HG03064 (cell line): ENCODE data around the gene TMEM176A.

ENCODE experiments used
- ATAC-seq: cut with Tn5 transposase; IDR thresholded peaks from one replicate; pipeline ENCODE4 v1.9.1; 2021; ENCODE audit warnings: low read depth; ENCODE audit not compliant: unreplicated experiment

The TMEM176A gene

DNA sequence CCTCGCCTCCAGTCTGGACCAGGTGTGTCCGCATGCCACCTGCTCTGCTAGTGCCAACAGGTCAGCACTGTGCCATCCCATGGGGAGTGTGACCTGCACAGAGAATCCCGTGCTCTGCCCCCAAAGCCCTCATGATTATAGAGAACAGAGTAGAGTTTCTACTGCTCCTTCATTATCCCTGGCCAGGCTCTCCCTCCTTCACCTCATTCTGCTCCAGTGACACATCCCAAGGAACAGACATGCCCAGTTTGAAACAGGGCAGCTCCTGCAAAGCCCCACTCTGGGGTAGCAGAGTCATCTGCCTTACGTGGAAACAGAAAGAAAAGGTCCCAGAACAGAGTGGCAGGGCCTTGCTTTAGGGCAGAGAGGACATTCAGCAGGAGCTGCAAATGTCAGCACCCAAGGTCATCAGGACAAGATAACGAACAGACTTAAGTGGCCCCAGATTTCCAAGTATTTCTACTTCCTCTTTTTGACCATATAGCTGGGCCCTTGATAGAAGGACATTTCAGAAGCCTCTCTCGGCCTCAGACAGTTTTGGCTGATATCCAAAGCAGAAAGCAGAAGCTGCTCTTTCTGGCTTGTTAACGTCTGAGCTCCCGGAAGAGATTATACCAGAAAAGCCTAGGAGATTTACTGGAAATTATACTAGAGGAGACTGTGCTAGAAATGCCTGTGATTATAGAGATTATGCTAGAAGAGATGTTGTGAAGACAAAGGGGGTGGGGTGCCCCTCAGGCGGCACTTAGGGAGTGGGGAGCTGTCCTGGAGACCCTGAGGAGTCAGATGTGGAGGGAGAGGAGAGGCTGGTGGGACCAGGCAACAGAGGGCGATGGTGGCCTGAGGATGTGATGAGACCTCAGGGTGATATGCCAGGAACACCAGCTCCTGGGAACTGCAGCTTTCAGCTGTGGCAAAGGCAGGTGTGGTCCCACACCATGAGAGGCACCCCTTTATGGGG is 13.0 kb upstream of the TMEM176A start:
- ATAC-seq = peak; percentile 68

DNA sequence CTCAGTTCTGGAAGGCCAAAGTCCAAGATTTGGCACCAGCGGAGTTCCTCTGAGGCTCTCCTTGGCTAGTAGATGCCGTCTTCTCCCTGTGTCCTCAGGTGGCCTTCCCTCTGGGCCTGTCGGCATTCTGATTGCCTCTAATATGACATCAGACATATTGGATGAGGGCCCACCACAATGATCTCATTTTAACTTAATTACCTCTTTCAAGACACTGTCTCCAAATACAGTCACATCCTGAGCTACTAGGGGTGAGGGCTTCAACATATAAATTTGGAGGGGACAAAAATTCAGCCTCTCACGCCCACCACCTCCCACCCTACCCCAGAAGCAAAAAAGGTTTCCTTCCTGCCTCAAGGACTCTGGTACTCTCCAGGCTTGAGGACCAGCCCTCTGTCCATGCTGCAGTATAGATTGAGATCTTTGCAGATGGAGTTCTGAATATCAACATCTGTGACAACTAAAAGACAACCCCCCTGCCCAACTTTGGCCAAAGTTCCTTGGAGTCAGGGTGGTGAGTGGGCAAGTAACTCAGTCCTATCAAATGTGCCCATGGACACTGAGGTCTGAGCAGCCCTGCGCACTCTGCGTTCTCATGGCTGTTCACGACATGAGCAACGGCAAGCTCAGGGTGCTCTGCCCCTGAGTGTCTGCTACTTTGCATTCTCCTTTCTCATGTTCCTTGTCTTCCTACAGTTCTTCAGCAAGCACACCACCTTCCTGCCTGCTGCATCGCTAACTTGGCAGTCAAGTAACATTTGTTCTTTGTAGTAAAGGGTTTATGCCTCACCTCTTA is 11.9 kb upstream of the TMEM176A start:
- ATAC-seq = no peak

DNA sequence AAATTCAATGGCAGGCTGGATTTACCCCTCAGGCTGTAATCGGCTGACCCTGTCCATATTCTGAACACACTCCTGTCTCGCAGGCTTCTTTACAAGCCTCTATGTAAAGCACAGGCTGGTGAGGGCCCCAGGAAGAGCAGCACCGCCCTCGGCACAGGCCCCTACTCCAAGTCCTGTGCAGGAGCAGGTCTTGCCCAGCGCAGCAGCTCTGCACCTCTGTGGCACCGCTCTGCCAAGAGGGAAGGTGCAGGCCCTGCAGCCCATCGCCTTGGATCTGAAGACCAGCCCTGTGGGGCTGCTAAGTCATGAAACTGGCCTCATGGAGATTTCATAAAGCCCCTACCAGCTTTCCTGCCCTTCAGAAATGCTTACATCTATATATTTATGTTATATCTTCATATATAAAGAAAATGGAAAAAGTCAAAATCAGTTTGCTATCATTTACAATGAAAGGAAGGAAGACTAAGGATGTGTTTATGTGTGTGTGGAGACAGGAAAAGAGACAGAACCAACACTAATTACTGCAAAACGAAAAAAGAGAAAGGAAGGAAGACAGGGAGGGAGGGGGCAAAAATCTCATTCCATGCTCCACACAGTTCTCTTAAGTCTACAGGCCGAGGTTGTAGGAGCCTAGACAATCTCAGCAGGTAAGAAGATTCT is 10.0 kb upstream of the TMEM176A start:
- ATAC-seq = no peak

DNA sequence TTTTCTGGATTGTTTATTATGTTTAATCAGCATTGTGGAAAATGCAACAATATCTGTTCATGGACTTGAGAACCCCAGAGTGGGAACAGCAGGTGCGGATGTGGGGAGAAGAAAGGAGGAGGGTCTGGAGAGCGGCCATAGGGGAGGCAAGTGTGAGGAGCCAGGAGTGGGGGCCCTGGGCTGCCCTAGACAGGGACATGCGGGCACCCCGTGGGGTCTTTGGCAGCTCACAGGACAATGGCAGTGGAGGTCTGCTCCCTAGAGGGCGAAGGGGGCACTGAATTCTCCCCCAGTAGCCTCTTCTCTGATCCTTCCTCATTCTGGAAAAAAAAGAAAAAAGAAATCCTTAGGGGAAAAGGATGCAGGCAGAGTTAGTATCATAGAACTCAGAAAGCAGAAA is 9.3 kb upstream of the TMEM176A start:
- ATAC-seq = no peak

DNA sequence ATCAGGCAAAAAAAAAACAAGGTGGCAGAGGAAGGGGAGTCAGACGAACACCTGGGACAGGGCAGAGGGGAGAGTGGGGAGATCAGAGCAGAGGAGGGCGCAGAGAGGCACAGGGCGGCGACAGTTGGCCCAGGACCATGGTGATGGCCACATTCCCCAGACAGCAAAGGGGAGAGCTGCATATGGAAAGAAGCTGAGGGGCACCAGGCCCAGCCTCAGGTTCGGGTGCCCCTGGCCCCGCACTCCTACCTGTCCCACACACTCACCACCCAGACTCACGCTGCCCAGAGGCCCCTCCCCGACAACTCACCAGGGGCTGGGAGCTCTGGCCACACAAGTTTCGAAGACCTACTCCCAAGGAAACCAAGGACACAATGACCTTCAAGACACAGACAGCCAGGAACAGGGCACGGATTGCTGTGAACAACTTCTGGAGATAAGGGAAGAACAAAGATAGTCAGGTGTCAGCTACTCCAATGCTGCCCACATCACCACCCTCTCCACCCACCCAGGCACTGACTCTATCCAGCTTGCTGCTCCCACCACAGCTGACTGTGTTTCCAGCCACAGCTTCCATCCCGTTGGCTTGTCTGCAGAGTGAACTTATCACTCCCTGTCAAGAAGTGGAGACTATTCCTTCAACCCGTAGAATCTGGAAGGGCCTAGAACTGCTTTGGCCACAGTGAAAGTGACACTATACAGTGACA is 8.7 kb upstream of the TMEM176A start:
- no peak for ATAC-seq

DNA sequence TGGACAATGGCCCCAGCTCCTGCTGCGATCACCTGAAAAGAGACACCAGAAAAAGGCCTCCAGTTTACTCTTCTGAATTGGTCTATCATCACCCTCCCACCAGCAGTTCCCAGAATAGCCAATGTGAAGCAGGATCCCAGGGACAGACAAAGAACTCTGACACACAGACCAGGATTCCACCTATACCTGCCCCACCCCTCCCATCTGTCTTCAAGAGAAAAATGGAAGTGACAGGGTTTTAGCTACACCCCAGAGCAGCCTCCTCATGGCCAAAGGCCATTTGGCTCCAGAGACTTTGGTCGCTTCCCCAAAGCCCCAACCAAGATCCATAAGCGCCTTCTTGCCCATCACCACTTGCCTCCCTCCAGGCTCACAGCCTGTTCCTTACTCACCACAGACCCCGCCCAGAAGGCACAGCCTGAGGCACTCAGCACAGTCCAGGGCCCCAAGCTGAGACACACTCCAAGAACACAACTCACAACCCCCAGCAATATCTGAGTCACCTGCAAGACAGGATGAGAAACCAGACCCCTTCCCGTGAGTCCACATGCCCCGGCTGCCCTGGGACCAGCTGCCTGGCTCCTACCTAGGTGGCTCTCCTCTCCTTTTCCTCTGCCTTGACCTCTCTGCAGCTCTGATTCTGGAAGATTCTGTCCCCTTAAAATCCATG is 6.9 kb upstream of the TMEM176A start:
- ATAC-seq = no peak

DNA sequence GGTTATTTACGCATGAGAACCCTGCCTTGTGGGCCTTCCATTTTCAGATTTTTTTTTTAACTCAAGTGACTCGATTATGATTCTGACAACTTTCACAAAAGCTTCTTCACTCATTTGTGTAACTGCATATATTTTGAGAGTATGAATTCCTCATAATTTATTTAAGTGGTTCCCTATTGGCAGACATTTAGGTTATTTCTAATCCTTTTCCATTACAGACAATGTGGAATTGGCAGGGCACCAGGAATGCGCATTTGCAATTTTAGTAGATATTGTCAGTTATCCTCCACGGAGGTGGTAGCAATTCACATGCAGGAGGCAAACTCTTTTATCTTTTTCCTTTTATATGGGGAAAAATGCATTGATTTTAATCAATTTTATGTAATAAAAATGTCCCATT is 2.9 kb upstream of the TMEM176A start:
- ATAC-seq = no peak

DNA sequence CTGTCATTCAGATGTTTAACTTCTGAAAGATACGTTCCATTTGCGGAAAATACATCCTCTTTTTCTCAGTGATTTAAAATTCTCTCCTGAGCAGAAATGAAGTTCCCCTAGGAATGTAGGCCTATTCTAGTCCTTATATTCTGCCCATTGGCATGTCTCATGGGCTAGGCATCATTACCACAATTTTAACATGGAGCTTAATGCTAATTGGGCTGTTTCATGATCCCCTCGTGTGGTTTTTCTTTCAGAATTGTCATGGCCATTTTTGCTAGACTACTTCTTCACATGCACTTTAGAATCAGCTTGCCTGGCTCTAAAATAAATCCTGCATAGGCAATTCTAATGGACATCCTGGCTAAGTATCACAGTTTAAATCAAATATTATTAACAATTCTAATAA is 1.4 kb upstream of the TMEM176A start:
- ATAC-seq = no peak

DNA sequence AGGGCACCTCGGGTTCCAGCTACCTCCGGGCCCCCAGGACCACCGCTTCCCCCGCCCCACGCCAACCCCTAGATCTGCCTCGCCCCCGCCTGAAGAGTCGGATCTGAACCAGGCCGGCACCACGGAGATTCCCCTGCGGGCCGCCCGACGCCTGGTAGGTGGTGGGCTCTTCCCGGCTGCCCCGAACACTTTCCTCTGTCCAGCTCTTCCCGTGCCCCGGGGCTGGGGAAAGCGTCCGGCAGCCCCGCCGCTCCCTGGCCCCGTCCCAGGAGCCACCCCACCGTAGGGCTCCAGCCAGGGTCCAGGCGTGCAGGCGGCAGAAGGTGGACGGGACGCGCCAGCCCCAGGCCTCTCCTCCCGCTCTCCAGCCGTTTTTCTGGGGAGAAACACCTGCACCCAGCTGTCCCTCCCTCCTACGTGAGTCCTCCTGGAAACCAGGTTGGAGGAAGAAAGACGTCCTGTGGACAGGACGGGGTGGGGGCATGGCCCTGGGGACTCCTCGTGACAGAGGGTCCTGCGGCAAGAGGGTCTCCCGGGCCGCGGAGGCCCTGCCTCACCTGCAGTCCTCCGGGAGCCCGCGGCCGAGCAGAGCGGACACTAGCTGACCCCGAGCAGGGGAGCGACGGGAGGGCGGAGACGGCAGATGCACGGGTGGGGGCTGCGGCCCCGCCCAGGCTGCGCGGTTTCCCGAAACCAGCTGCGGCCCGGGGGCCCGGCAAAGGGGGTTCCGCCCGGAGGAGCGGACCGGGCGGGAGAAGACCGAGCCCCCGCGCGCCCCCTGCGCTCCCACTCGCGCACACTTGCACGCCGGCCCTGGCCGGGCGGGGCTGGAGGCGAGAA is 608 bp upstream of the TMEM176A start, which contains the start of gene TMEM176B:
TSS of gene TMEM176B (minus strand) at position 624 of the 840 bp plus-strand sequence. CDS start 3,795 bp downstream, outside the sequence.
- ATAC-seq = no peak

DNA sequence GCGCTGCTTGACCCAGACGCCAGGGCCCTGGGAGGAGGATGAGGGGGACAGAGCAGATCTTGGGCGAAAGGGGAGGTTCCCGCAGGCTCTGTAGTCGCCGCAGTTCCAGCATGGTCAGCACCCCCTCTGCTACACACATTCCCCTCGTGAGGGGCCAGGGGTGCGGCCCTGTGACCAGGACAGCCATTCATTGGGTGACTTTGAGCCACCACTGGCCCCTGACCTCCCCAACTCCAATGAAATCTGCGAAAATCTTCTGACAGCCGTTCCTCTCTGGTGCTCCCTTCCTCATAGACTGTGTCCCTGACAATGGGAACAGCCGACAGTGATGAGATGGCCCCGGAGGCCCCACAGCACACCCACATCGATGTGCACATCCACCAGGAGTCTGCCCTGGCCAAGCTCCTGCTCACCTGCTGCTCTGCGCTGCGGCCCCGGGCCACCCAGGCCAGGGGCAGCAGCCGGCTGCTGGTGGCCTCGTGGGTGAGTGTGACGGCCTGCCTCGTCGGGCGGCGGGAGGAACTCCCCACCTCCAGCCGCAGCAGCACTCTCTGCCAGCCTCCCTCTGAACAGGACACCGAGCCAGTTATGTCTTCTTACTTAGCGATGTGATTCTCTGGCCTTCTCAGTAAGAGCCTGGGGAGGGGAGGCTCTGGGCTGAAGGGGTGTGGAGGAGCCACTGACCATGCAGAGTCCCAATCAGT is 825 bp downstream of the TMEM176A start:
- no peak for ATAC-seq

DNA sequence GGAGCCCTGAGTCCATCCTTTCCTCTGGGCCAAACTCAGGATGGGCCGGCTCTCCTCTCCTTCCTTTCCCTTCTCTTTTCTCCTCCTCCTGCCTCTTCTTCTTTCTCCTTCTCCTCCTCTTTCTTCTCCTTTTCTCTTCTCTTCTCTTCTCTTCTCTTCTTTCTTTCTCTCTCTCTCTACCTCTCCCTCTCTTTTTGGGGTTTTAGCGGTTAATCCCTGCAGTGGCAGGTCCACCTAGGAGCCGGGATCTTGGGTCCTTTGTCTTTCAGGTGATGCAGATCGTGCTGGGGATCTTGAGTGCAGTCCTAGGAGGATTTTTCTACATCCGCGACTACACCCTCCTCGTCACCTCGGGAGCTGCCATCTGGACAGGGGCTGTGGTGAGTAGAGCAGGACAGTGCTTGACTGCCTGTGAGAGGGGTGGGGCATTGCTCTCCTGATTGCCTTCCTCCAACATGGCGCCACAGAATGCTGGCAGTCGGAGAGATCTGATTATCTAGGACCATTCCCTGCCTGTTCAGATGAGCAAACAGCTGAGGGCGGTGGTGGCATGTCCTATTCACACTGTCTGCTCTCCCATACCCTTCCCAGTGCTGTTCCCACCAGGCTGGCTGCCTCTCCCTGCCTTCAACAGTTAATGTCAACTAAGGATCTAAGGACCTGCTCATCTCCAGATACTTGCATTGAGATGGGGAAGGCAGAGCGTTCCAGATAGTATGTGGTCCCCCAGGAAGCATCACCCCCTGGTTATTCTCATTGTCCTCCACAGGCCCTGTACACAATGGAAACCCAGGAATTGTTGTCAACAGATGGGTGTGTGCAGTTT is 1.6 kb downstream of the TMEM176A start:
- ATAC-seq = no peak

DNA sequence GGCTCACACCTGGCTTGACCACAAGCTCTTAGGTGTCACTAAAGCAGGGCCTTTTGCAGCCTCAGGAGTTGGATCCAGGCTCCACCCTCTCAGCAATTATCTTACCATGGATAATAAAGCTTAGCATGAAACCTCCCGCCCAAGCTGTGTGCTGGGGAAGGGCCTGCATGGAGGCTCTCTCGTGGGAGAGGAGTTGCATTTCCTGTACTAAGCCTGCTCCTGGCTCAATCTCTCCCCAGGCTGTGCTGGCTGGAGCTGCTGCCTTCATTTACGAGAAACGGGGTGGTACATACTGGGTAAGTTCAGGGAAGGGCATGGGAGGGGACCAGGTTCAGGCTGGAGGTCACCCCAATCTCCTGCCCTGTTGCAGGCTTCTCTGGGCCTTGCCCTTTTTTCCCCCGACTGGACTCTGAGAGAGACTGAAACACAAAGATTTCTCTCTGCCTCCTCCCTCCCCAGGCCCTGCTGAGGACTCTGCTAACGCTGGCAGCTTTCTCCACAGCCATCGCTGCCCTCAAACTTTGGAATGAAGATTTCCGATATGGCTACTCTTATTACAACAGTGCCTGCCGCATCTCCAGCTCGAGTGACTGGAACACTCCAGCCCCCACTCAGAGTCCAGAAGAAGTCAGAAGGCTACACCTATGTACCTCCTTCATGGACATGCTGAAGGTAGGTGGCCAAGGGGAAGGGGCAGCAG is 2.7 kb downstream of the TMEM176A start:
- no peak for ATAC-seq

DNA sequence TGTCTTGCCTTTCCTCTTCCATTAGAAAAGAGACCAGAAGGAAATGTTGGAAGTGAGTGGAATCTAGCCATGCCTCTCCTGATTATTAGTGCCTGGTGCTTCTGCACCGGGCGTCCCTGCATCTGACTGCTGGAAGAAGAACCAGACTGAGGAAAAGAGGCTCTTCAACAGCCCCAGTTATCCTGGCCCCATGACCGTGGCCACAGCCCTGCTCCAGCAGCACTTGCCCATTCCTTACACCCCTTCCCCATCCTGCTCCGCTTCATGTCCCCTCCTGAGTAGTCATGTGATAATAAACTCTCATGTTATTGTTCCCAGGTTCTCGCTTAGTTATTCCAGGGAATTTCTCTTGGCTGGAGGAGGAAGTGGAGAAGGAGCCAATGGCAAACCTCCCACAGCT is 4.2 kb downstream of the TMEM176A start:
- ATAC-seq = no peak

DNA sequence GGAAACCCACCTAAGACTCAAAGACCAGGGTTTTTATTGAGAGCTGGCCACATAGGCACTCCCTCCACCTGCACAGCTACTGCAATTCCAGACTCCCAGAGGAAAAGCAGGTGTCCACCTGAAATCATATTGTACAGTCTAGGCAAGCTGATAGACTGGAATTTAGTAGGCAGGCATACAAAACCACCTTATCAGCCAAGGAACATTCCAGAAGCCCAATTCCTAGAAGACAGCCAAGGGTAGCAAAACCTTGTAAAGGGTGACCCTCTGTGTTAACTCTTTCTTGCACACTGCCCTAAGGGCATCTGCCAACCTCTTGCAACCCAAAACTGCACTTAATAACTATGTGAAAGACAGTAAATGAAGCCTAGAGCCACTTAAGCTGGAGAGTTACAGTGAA is 5.3 kb downstream of the TMEM176A start:
- no peak for ATAC-seq

DNA sequence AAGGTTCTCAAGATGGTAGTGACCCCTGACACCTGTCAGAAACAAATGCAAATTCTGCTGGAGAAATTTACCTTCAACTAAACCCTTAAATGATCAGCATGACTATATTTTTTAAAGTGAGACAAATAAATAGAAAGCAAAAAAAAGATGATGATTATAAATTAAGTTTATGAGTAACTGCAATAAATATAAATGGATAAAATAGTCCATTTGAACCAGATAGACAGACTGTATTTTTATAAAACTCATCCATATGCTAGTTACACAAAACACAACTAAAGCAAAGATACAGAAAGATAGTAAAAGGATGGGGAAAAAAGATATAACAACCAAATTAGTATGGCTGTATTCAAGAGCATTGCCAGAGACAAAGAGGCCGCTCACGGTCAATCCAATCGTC is 5.9 kb downstream of the TMEM176A start:
- ATAC-seq = no peak

DNA sequence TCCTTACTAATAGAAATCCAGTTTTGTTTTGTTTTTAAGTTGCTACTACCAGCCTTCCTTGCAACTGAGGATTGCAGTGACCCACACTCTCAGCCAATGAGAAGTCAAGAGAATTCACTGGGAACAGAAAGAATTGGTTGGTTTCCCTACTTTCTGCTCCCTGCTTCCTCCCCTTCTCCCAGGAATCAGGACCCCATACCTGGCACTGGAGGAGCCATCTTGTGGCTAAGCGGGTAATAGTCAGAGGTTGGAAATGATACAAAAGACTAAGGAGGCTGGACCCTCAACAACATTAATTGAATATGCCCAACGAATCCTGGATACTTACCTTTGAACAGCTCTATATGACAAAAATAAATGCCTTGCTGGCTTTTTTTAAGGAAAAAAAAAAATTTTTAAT is 6.3 kb downstream of the TMEM176A start:
- ATAC-seq = no peak
